ENCODE measurements around the gene KLHL24.
"Not testable (repeated sequence)": the region's sequence is repeated elsewhere in the genome, so short reads cannot be mapped to it uniquely, and the experiment has no call there.

KLHL24 gene

DNA sequence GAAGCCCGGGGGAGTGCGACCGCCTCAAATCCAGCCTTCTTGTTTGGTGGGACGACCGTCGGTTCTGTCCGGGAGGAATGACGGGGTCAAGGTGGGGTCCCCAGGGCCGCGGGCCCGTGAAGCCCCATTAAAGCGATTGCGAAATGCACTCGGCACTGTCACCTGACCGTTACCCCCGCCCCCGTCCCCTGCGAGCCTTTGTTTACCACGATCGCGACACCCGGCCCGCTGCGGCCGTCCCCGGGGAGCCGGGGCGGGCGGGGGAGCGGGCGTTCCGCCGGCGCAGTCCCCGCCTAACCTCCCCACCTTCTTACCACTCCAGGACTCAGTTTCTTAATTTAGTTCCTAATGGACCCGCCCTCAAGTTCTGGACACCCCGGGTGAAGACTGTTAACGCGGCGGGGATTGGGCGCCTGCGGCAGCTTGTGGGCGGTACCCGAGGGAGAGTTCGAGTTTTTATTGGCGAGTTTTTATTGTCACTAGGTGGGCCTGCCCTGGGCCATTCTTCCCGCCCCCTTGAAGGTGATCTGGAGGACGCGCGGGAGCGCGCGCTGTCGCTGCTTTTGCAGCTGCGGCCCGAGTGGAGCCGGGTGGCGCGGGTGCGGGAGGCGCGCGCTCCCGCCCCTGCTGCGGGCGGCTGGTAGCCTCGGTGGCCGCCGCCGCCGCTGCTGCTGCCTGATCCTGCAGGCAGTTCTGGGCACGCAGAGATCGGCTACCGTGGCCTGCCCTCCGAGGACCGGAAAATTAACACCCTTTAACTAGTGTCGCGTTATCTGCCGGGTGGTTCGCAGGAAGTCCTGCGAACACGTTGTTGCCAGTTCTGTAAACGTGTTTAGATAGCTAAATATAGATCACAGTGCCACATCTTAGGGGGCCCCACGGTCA lies 1.0 kb downstream of the KLHL24 start:
- peak; percentile 98 for DNase-seq

DNA sequence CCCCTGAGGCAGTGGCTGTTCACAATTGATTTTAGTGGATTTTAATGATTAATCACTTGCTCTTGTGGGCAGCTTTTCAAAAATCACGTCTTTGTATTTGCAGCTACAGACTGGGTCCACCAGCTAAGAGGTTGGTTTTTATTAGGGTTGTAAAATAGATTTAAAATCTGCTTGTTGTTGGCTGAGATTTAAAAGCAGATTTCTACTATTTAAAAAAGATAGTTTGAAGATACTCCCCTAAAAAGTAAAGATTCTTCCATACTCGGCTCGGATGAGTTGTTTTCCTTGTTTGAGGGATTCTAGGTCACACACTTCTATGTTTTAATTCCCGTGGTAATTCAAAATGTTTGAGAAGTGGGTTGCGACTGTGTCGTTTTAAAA lies 1.7 kb downstream of the KLHL24 start:
- no peak for DNase-seq

DNA sequence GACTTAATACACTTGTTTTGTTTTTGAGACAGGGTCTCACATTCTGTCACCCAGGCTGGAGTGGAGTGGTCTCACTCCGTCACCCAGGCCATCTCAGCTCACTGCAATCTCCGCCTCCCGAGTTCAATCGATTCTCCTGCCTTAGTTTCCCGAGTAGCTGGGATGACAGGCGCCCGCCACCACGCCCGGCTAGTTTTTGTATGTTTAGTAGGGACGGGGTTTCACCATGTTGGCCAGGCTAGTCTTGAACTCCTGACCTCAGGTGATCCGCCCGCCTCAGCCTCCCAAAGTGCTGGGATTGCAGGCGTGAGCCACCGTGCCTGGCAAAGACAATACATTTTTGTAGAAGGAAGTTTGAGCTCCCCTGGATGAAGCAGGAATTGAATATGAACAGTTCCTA lies 2.2 kb downstream of the KLHL24 start:
- not testable (repeated sequence) for DNase-seq

DNA sequence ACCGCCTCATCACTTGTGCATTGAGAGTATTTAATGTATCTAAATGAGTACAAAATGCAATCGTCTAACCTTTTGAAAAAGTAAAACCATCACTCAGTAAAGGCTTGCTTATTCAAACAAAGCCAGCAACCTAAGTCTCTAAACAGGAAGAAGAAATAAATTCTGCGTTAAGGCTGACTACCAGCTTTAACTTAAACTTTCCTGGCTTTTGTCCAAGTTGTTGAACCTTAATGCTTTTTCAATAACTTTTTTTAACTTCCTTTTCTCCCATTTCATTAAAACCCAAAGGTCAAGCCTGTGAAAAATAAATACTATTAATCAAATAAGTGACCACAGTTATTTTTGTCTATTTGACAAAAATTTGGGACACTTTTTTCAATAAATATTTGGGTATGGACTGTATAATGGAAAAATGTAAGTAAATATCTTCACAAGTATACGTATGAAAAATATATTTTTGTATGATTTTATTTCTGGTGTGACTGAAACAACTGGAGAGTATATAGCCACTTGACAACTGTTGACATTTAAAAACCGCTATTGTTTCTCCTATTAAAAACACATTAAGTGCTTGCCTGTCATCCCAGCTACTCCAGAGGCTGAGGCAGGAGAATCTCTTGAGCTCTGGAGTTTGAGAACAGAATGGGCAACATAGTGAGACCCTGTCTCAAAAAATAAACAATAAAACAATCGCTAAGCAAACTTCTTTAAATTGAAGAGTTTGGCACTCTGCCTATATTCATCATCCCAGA lies 2.9 kb downstream of the KLHL24 start:
- DNase-seq = no peak

DNA sequence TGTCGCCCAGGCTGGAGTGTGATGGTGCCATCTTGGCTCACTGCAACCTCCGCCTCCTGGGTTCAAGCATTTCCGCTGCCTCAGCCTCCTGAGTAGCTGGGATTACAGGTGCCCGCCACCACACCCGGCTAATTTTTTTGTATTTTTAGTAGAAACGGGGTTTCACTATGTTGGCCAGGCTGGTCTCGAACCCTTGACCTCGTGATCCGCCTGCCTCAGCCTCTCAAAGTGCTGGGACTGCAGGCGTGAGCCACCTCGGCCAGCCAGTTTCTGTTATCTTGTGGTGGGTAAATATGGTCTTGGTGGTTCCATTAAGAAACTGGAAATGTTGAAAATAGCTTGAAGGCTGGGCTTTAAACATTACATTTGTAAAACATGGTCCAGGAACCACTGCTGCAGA lies 5.2 kb downstream of the KLHL24 start:
- not testable (repeated sequence) for DNase-seq

DNA sequence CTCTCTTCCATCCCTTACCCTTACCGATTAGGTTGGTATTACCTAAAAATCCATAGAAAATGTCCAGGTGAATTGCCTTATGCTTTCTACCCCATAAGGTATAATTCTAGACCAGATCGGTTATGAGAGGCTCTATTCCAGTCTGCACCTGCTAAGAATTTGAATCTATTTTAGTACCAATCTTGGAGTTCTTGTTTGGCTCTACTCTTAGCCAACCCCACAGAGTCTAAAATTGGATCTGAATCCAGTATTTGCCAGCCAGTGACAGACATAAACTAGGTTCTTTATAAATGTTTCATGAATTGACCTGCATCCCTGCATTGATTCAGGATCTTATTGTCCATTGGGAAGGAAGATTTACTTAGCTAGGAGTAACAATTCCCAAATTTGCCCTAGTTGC lies 6.5 kb downstream of the KLHL24 start:
- no peak for DNase-seq

DNA sequence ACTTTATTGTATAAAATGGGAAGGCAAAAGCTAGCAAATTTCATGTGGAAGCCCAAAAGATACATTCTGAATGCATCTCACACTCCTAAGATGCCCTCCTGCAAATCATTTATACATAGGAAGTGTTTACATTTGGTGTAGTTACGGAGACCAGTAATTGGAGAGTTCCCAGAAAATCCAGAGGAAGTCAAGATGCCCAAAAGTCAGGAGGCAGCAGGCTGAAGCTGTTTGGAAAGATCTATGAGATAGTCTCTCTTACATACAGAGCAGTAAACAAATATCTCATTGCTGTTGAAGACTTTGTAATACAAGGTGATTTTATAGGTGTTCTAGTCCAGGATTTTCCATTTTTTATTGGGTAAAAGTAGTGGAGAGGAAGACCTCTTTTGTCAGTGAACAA lies 8.8 kb downstream of the KLHL24 start:
- DNase-seq = no peak

DNA sequence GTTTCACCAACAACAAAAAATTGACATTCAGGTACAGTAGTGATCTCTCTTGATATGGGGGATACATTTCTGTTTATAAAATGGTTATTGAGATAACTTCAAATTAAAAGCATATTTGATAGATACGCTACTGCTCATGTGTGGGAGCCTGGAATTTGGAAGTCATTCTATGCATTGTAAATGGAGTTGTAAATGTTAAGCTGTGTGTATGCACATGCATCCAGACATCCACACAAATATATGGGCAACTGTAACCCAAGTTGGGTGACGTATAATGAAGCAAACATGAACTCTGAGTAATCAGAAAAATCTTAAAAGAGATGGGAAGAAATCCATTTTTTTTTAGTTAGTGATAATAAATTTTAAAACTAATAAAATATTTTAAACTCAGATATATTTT lies 9.8 kb downstream of the KLHL24 start:
- DNase-seq = no peak

DNA sequence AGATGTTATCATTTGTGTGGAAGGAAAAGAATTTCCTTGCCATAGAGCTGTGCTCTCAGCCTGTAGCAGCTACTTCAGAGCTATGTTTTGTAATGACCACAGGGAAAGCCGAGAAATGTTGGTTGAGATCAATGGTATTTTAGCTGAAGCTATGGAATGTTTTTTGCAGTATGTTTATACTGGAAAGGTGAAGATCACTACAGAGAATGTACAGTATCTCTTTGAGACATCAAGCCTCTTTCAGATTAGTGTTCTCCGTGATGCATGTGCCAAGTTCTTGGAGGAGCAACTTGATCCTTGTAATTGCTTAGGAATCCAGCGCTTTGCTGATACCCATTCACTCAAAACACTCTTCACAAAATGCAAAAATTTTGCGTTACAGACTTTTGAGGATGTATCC lies 15.1 kb downstream of the KLHL24 start:
- DNase-seq = no peak

DNA sequence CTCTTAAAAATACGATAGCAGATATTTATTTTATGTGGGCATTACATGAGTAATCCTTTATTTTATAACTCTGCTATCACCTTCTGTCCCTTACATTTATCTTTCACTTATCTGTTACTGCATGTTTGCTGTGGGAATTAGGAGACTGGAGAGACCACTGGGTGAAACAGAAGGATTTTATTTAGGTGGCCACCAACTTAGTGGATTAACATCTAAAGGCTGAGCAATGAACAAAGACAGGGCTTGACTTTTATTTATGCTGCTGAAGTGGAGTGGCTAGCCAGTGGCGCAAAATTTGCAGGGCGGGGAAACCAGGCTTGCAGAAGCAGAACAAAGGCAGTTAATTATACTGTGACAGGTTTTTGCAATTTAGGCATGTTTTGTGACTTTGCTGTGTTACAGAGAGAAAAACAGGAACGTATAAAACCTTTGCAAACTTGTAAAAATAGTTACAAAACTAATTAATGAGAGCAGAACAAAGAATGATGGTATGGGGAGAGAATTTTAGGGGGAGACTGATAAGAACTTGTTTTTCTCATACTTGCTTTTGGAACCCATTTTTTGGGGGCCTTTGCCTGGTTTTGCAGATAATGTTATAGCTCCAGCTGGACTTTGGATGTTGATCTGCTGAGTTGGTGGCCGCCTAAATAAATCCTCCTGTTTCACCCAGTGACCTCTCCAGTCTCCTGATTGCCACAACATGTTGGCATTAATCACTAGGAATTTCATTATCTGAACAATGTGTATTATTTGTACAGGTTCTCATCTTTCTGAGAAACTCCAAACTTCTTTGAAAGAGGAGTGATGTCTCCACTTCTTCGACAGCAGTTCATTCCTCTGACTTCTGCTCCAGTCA lies 18.0 kb downstream of the KLHL24 start:
- no peak for DNase-seq

DNA sequence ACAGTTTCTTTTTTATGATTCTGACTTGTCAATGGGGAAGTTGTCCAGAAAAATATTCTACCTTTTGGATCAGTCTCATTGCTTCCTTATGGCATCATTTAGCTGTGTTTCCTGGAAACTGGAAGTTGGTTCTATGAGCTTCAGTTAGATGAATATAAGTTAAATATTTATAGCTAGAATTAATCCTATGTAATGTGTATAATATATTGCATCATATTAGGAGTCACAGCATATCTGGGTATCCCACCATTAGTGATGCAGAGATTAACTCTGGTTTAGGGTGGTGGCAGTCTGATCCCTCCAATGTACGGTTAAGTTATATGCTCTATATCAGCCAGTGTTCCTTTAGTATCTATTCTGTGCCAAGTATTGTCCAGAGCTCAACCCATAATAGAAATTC lies 19.3 kb downstream of the KLHL24 start:
- no peak for DNase-seq

DNA sequence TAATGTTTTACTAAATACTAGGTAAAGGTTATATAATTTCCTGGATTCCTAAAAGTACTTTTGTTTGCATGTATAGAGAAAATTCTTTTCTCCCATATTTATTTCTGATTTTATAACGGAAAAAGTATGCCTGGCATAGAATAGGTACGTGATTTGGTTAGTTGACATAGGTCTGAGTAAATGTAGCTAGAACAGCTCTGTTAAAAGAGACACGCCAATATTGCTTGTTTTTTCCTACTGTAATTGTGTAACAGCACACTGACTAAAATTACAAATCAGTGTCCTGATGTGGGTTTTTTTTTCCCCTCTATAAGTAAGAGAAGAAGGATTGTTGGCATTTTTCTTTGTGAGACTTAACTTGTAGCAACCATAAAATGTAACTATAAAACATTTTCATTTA lies 26.7 kb downstream of the KLHL24 start:
- DNase-seq = no peak

DNA sequence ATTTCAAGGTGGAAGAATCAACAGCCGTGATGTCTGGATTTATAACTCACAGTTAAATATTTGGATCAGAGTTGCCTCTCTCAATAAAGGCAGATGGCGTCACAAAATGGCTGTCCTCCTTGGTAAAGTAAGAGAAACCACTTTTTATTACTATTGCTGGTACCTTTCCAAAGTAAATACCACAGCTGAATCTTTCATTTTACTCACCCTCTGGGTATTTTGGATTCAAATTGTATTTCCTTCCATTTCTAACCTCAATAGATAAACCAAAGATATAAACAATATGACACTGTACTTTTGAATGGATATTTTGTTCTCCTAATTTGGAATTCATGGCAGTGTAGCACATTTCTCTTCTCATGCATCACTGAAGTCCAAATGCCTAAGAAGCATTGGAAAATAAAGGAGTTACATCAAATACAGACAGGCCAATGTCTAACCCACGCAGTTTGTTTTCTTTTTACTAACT lies 29.5 kb downstream of the KLHL24 start:
- no peak for DNase-seq

DNA sequence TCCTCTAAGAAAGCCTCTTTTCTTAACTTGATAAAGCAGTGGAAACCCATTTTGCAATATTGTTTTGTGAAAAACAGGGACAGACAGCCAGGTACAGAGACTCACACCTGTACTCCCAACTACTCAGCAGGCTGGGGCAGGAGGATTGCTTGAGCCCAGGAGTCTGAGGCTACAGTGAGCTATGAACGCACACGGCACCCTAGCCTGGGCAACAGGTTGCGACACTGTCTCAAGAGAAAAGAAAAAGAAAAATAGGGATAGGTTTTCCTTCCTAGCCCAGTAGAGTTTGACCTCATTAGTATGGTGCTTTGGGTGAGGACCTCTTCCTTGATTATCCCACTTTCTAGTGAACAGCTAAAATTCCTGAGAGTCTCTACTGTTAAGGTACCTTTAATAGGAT lies 44.6 kb downstream of the KLHL24 start:
- DNase-seq = no peak

DNA sequence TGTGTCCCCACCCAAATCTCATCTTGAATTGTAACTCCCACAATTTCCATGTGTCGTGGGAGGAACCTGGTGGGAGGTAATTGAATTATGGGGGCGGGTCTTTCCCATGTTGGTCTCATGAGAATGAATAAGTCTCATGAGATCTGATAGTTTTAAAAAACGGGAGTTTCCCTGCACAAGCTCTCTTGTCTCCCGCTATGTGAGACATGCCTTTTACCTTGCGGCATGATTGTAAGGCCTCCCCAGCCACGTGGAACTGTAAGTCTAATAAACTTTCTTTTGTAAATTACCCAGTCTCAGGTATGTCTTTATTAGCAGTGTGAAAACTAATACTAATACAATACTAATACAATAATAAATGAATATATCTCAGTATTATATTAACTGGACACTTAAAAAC lies 52.3 kb downstream of the KLHL24 start:
- no peak for DNase-seq

DNA sequence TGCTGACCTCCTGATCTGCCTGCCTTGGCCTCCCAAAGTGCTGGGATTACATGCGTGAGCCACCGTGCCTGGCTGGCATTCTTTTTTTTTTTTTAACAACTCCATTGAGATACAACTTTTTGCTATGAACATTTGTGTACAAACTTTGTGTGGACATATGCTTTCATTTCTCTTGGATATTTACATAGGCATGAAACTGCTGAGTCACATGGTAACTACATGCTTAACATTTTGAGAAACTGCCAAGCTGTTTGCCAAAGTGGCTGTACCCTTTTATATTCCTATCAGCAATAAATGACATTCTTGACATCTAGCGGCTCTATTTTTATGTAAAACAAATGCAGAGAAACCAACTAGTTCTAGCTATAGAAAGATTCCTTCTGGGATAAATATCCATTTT lies 53.5 kb downstream of the KLHL24 start:
- no peak for DNase-seq

DNA sequence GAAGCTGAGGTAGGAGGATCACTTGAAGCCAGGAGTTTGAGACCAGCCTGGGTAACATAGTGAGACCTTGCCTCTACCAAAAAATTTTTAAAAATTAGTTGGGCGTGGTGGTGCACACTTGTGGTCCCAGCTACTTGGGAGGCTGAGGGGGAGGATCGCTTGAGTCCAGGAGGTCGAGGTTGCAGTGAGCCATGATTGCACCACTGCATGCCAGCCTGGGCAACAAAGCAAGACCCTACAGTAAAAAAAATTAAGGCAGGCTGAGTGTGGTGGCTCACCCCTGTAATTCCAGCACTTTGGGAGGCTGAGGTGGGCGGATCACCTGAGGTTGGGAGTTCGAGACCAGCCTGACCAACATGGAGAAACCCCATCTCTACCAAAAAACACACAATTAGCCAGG lies 54.2 kb downstream of the KLHL24 start:
- DNase-seq = not testable (repeated sequence)

DNA sequence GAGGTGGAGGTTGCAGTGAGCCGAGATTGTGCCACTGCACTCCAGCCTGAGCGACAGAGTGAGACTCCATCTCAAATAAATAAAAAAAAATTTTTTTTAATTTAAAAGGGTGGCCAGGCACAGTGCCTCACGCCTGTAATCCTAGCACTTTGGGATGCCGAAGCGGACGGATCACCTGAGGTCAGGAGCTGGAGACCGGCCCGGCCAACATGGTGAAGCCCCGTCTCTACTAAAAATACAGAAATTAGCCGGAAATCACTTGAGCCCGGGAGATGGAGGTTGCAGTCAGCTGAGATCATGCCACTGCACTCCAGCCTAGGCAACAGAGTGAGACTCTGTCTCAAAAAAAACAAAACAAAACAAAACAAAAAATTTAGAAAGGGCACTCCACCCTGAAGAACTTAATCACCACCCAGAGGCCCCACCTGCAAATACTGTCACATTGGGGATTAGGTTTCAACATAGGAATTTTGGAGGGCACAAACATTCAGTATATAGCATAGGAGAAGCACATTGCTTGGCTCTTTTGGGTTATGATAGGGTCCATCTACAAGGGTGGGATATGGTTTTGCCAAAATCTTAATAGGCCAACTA lies 55.1 kb downstream of the KLHL24 start:
- no peak for DNase-seq

DNA sequence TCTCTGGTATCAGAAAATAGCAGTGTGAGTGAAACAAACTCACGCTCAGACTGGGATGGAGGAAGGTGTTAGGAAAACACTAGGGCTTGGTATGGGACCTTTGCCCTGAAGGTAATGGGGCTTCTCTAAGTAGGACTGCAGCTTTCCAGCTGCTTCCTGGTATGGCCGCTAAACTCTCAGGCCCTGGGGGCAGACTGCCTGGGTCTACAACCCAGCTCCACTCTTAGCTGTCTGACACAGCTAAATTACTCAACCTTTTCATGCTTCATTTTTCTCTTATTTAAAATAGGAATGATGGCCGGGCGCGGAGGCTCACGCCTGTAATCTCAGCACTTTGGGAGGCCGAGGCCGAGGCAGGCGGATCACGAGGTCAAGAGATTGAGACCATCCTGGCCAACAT lies 57.0 kb downstream of the KLHL24 start:
- no peak for DNase-seq

DNA sequence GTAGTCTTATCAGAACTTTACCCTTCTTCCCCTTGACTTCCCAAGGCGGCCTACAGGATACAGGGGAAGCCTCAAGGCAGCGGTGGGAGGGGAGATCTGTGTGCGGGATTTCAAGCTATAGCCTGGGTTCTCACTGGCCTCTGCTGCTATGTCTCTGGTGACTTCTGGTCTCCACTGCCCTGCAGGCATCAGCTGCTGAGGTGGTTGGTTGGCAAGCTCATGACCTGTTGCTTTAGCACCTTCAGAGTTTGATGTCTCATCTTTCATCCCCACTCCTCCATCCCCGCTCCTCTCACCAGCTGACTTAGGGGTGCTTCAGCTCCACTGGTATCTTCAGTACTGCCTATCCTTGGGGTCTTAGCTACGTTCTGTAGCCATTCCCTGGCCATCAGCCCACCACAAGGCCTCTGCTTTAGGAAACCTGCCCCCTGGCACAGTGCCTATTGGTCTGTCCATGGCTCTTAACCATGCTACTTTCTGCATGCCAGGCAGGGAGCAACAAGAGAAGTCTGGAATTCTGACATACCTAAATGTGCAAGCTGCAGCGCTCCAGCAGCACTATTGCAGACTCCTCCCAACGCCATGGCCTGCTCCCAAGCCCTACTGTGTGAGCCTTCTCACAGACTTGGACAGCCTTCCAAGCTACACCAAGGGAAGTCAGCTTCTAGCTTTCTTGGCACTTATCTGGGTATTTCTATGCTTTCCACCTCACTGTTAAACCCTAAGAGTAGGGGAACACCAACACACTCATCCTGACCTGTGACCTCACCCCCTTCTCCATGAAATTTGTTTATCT lies 60.3 kb downstream of the KLHL24 start:
- no peak for DNase-seq

DNA sequence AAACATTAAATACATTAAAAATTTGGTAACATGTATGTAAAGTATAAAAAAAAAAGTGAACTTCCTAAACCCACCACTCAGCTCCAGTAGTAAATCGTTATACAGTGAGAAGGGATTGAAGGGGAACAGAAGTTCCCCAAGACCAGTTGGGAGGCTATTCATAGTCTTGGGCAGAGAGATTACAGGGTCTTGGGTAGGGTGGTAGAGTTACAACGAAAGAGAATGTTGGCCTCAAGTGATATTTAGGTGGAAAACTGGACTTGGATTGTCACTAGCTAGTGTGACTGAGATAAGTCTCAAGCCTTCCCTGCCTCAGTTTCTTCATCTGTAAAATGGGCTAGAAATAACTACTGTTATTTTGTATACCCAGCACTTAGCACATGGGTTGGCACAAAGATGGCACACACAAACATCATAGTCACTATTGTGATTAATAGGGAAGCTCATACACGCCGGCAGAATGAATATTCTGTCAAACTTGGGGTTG lies 61.7 kb downstream of the KLHL24 start:
- no peak for DNase-seq
